Astrocyte (in vitro differentiated cells and primary cell): ENCODE results near the gene RBBP8. TPM values are rescaled to one million over a fixed set of nuclear protein-coding genes. Genes with fewer than 3 reads are reported as not detected.

ENCODE experiments used
- DNase-seq: peaks from one replicate; pipeline ENCODE4 v3.0.0-alpha.2; 2010; ENCODE audit warnings: low read depth
- FAIRE-seq: peaks from 2 replicates; lab custom pipeline; 2011; peaks lifted over from hg19 to GRCh38; lab: Jason Lieb, UNC
- H2AFZ ChIP-seq: 2 replicates; pipeline ENCODE4 v1.6.0; 2012; ENCODE audit warnings: low read depth, low read length, inconsistent platforms
- H3K27ac ChIP-seq: 2 replicates; pipeline ENCODE4 v1.5.1; 2011; ENCODE audit warnings: low read depth, low read length, inconsistent platforms
- H3K27me3 ChIP-seq: 2 replicates; pipeline ENCODE4 v1.6.0; 2011; ENCODE audit warnings: low read length, inconsistent platforms; ENCODE audit not compliant: insufficient read depth
- H3K36me3 ChIP-seq: 2 replicates; pipeline ENCODE4 v1.5.1; 2011; ENCODE audit warnings: low read length, inconsistent platforms; ENCODE audit not compliant: insufficient read depth
- H3K4me1 ChIP-seq: 2 replicates; pipeline ENCODE4 v1.5.1; 2011; ENCODE audit warnings: low read length, inconsistent platforms; ENCODE audit not compliant: insufficient read depth
- H3K4me2 ChIP-seq: 2 replicates; pipeline ENCODE4 v1.6.0; 2012; ENCODE audit warnings: low read length, inconsistent platforms
- H3K4me3 ChIP-seq: 2 replicates; pipeline ENCODE4 v1.5.1; 2011; ENCODE audit warnings: low read depth, mild to moderate bottlenecking, low read length, inconsistent platforms; ENCODE audit not compliant: insufficient read depth
- H3K79me2 ChIP-seq: 2 replicates; pipeline ENCODE4 v1.6.0; 2012; ENCODE audit warnings: mild to moderate bottlenecking, low read length, inconsistent platforms; ENCODE audit not compliant: insufficient read depth
- H3K9ac ChIP-seq: 2 replicates; pipeline ENCODE4 v1.6.0; 2012; ENCODE audit warnings: mild to moderate bottlenecking, low read length, inconsistent platforms
- H3K9me3 ChIP-seq: 2 replicates; pipeline ENCODE4 v1.5.1; 2012; ENCODE audit warnings: low read depth, mild to moderate bottlenecking, low read length, inconsistent platforms; ENCODE audit not compliant: insufficient read depth
- H4K20me1 ChIP-seq: 2 replicates; pipeline ENCODE4 v1.6.0; 2012; ENCODE audit warnings: low read length, inconsistent platforms; ENCODE audit not compliant: insufficient read depth
- H3K27ac Mint-ChIP-seq: one replicate; pipeline ENCODE4 v1.8.0; 2021; ENCODE audit warnings: mild to moderate bottlenecking, mixed read lengths; ENCODE audit not compliant: unreplicated experiment
- H3K27me3 Mint-ChIP-seq: one replicate; pipeline ENCODE4 v1.8.0; 2021; ENCODE audit warnings: low read depth, mixed read lengths; ENCODE audit not compliant: unreplicated experiment
- H3K36me3 Mint-ChIP-seq: one replicate; pipeline ENCODE4 v1.8.0; 2021; ENCODE audit warnings: low read depth, mixed read lengths; ENCODE audit not compliant: unreplicated experiment
- H3K4me1 Mint-ChIP-seq: one replicate; pipeline ENCODE4 v1.8.0; 2021; ENCODE audit warnings: low read depth, mixed read lengths; ENCODE audit not compliant: unreplicated experiment
- H3K4me3 Mint-ChIP-seq: one replicate; pipeline ENCODE4 v1.8.0; 2021; ENCODE audit warnings: mild to moderate bottlenecking, moderate library complexity, mixed read lengths; ENCODE audit not compliant: unreplicated experiment
- H3K9me3 Mint-ChIP-seq: one replicate; pipeline ENCODE4 v1.8.0; 2021; ENCODE audit warnings: mild to moderate bottlenecking, mixed read lengths; ENCODE audit not compliant: unreplicated experiment
- CTCF ChIP-seq: IDR thresholded peaks from 2 replicates; pipeline ENCODE4 v1.5.1; 2011; ENCODE audit warnings: low read depth, mild to moderate bottlenecking, inconsistent platforms, low read length, moderate library complexity; ENCODE audit not compliant: insufficient read depth
- EZH2 ChIP-seq: IDR thresholded peaks from 2 replicates; pipeline ENCODE4 v1.6.1; 2012; ENCODE audit warnings: mild to moderate bottlenecking, low read length, inconsistent platforms; ENCODE audit not compliant: insufficient read depth
- total RNA-seq: library from RNA; stranded (reverse); gene quantifications from 2 replicates; pipeline ENCODE4 v1.2.1, GENCODE V29; 2021

RBBP8 gene
- total RNA-seq, 1 donor from 2014 or later, result 23.4 TPM

GRCh38 chr18:22964116-22964515 lies 31.0 kb downstream of the RBBP8 start:
- Histone ChIP-seq H2AFZ (no peak overlapping the region), H3K9me3 (no peaks in the 10 kb centered on the region), H3K79me2 (peaks cover 11% of the 10 kb centered on the region), H3K27ac (no peak overlapping the region), H3K4me1 (no peaks in the 10 kb centered on the region), H3K36me3 (no peaks in the 10 kb centered on the region), H3K27me3 (no peaks in the 10 kb centered on the region), H3K4me2 (no peak overlapping the region), H4K20me1 (no peaks in the 10 kb centered on the region), H3K4me3 (no peak overlapping the region), H3K9ac (no peak overlapping the region)
- Mint-ChIP-seq H3K9me3 (no peaks in the 10 kb centered on the region), H3K27ac (no peak overlapping the region), H3K36me3 (peaks cover 2% of the 10 kb centered on the region), H3K4me1 (peaks cover 5% of the 10 kb centered on the region), H3K27me3 (no peaks in the 10 kb centered on the region), H3K4me3 (no peak overlapping the region)
- TF ChIP-seq EZH2, result no peak
- FAIRE-seq (no peak), DNase-seq (peak; percentile 34)

- no peak overlapping the region for H3K27ac ChIP-seq
- no peak overlapping the region for H3K4me3 ChIP-seq
- H3K4me1 Mint-ChIP-seq, result peaks cover 5% of the 10 kb centered on the region
- H3K9me3 ChIP-seq, result no peaks in the 10 kb centered on the region
- no peaks in the 10 kb centered on the region for H3K4me1 ChIP-seq
- no peak overlapping the region for H3K4me3 Mint-ChIP-seq
- no peak overlapping the region for H3K4me2 ChIP-seq
- H3K79me2 ChIP-seq, result peaks cover 11% of the 10 kb centered on the region
- no peak for FAIRE-seq
- H4K20me1 ChIP-seq, result no peaks in the 10 kb centered on the region
- H3K9ac ChIP-seq, result no peak overlapping the region
- no peaks in the 10 kb centered on the region for H3K9me3 Mint-ChIP-seq
- no peaks in the 10 kb centered on the region for H3K36me3 Mint-ChIP-seq
- DNase-seq, result no peak
- no peaks in the 10 kb centered on the region for H3K27me3 Mint-ChIP-seq
- no peaks in the 10 kb centered on the region for H3K27me3 ChIP-seq
- H3K36me3 ChIP-seq, result no peaks in the 10 kb centered on the region
- TF ChIP-seq CTCF (no peak), EZH2 (no peak)
- H2AFZ ChIP-seq, result no peak overlapping the region
- H3K27ac Mint-ChIP-seq, result no peak overlapping the region
These were observed 31.6 kb downstream of the RBBP8 start for GRCh38 chr18:22964722-22965121.

DNA sequence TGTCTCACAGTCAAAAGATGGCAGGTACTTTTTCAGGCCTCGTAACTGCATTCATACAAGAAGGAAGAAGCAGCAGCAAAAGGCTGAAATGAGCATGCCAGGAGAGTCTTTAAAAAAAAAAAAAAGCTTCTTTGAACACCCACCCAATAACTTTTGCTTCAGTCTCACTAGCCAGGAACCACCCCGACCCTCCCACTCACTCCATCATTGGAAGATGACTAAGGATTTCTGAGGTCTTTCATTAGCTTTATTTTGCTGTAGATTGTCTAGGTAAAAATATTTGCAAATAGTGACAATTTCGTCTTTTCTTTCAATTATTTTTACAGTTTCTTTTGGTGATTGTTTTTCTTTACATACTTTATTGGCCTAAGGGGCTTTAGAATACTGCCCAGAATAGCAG lies 37.9 kb downstream of the RBBP8 start:
- no peaks in the 10 kb centered on the region for H3K27me3 Mint-ChIP-seq
- H3K27ac Mint-ChIP-seq, result peak overlapping the region; percentile 67

More for the DNA sequence above, 37.9 kb downstream of the RBBP8 start:
- H3K36me3 ChIP-seq, result peaks cover 2% of the 10 kb centered on the region
- FAIRE-seq, result no peak
- H3K4me3 ChIP-seq, result no peak overlapping the region
- Mint-ChIP-seq H3K36me3 (peaks cover 1% of the 10 kb centered on the region), H3K4me1 (peaks cover 14% of the 10 kb centered on the region), H3K9me3 (no peaks in the 10 kb centered on the region), H3K4me3 (peak overlapping the region; percentile 23)
- TF ChIP-seq EZH2, result no peak
- TF ChIP-seq CTCF, result no peak
- no peak overlapping the region for H3K9ac ChIP-seq
- no peak overlapping the region for H3K27ac ChIP-seq
- no peak overlapping the region for H2AFZ ChIP-seq
- no peaks in the 10 kb centered on the region for H3K27me3 ChIP-seq
- DNase-seq, result peak; percentile 71
- H3K4me2 ChIP-seq, result no peak overlapping the region
- H4K20me1 ChIP-seq, result no peaks in the 10 kb centered on the region
- no peaks in the 10 kb centered on the region for H3K79me2 ChIP-seq
- peaks cover 5% of the 10 kb centered on the region for H3K4me1 ChIP-seq
- H3K9me3 ChIP-seq, result no peaks in the 10 kb centered on the region
